K562 (cell line): ENCODE results near the gene CIAO2A. TPM values are rescaled to one million over a fixed set of nuclear protein-coding genes. Genes with fewer than 3 reads are reported as not detected.

Experiments
- CBFB ChIP-seq: sonication (generic); formaldehyde crosslinking; IDR thresholded peaks from 2 replicates; pipeline ENCODE4 v1.4.0; 2020; ENCODE audit warnings: mild to moderate bottlenecking, missing genetic modification reagents
- DPF2 ChIP-seq: fragments of 450-650 bp; IDR thresholded peaks from 2 replicates; pipeline ENCODE4 v1.6.1; 2016
- E2F6 ChIP-seq, 2 experiments: IDR thresholded peaks; 2 replicates each; pipeline ENCODE4 v1.6.1; 2011; ENCODE audit warnings: borderline replicate concordance in 1 of 2, control low read depth in 1 of 2, low read depth in 1 of 2, low read length in 1 of 2, mild to moderate bottlenecking in 1 of 2, mixed read lengths in 1 of 2, moderate library complexity in 1 of 2; ENCODE audit not compliant: insufficient read depth in 1 of 2, insufficient read length in 1 of 2, poor library complexity in 1 of 2, severe bottlenecking in 1 of 2; ENCODE audit errors: extremely low read depth in 1 of 2
- LEF1 ChIP-seq: fragments of 450-650 bp; IDR thresholded peaks from 2 replicates; pipeline ENCODE4 v1.6.1; 2016; ENCODE audit warnings: mild to moderate bottlenecking
- NFIC ChIP-seq: fragments of 450-650 bp; IDR thresholded peaks from 2 replicates; pipeline ENCODE4 v1.6.1; 2017; ENCODE audit warnings: mild to moderate bottlenecking, inconsistent platforms
- PBX2 ChIP-seq, 2 experiments: IDR thresholded peaks in 1 of 2; conservative IDR thresholded peaks in 1 of 2; 2 replicates each; pipeline ENCODE4 v1.6.1; 2016; ENCODE audit warnings: low read depth in 2 of 2, mild to moderate bottlenecking in 1 of 2, missing compliant biosample characterization in 1 of 2, missing genetic modification characterization in 1 of 2, moderate library complexity in 1 of 2
- POLR2AphosphoS5 ChIP-seq: IDR thresholded peaks from 2 replicates; pipeline ENCODE4 v1.6.1; 2011; ENCODE audit warnings: mild to moderate bottlenecking, low read depth, low read length, moderate library complexity; ENCODE audit not compliant: control insufficient read depth, insufficient read depth
- SETDB1 ChIP-seq: IDR thresholded peaks from one replicate; pipeline ENCODE4 v1.6.1; 2012; ENCODE audit warnings: low read length, control low read depth, inconsistent platforms
- SMAD2 ChIP-seq: fragments of 150-350 bp; IDR thresholded peaks from 2 replicates; pipeline ENCODE4 v1.6.1; 2014; ENCODE audit warnings: low read depth, mild to moderate bottlenecking, low read length
- ZNF175 ChIP-seq: fragments of 200-800 bp; sonication (Bioruptor generic); IDR thresholded peaks from 2 replicates; pipeline ENCODE4 v1.6.1; 2016; ENCODE audit warnings: low read depth, mild to moderate bottlenecking, missing genetic modification characterization, missing compliant biosample characterization
- polyA plus RNA-seq, 8 experiments: library from polyadenylated mRNA; depleted of rRNA in 4 of 8; stranded (reverse) in 5 of 8; unstranded in 3 of 8; fragments of >200 nt; fragmentation: Nextera tagmentation in 2 of 8; fragmentation: Illumina TruSeq in 1 of 8; extraction: Ambion mirVana in 2 of 8; extraction: Trizol in 1 of 8; gene quantifications; 2 replicates each; pipeline versions ENCODE4 v1.2.1 to v1.2.3, GENCODE V29; 2011 to 2014; ENCODE audit warnings: inconsistent platforms in 1 of 8, missing spikeins in 1 of 8
- total RNA-seq, 7 experiments: library from RNA; depleted of rRNA in 6 of 7; stranded (reverse); fragments of >200 nt in 6 of 7; fragmentation: Illumina TruSeq in 2 of 7; extraction: Trizol in 2 of 7; gene quantifications; 2 replicates each; pipeline versions ENCODE4 v1.2.1 to v1.2.3, GENCODE V29; 2011 to 2021; ENCODE audit warnings: low replicate concordance in 1 of 7
- TF ChIP-seq, protein P1 (sequence below): fragments of 450-650 bp; formaldehyde crosslinking; IDR thresholded peaks from 2 replicates; pipeline ENCODE4 v1.4.0; 2020; ENCODE audit warnings: mild to moderate bottlenecking, moderate library complexity
- TF ChIP-seq, protein P2 (sequence below): fragments of 250-450 bp; sonication (Bioruptor Pico); IDR thresholded peaks from 2 replicates; pipeline ENCODE4 v1.5.0; 2020; ENCODE audit warnings: mild to moderate bottlenecking
- TF ChIP-seq, protein P3 (sequence below), 3 experiments: IDR thresholded peaks in 2 of 3; conservative IDR thresholded peaks in 1 of 3; 2 replicates each; pipeline ENCODE4 v1.5.1; 2011 to 2012; ENCODE audit warnings: low read length in 3 of 3, mild to moderate bottlenecking in 3 of 3, control low read depth in 2 of 3, improper control_type of control experiment in 1 of 3, inconsistent platforms in 1 of 3, low read depth in 1 of 3, mixed read lengths in 1 of 3, moderate library complexity in 1 of 3; ENCODE audit not compliant: insufficient read depth in 2 of 3
- TF ChIP-seq, protein P4 (sequence below): sonication (generic); formaldehyde crosslinking; IDR thresholded peaks from 2 replicates; pipeline ENCODE4 v1.8.0; 2022; ENCODE audit warnings: mild to moderate bottlenecking, missing genetic modification reagents

The CIAO2A gene
- total and polyA plus RNA-seq, 9 of the 15 experiments (the other 6 are each of a cell fraction or from before 2014, with no cell fraction given) = 161 to 429 (median 313) TPM

- TF ChIP-seq, protein P1, sequence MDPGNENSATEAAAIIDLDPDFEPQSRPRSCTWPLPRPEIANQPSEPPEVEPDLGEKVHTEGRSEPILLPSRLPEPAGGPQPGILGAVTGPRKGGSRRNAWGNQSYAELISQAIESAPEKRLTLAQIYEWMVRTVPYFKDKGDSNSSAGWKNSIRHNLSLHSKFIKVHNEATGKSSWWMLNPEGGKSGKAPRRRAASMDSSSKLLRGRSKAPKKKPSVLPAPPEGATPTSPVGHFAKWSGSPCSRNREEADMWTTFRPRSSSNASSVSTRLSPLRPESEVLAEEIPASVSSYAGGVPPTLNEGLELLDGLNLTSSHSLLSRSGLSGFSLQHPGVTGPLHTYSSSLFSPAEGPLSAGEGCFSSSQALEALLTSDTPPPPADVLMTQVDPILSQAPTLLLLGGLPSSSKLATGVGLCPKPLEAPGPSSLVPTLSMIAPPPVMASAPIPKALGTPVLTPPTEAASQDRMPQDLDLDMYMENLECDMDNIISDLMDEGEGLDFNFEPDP = no peak
- TF ChIP-seq ZNF175 (CRISPR knock-in tag) (no peak), E2F6 (IDR thresholded peaks at IDR 0.05; ENCODE audit: borderline replicate concordance in 1 of 2, extremely low read depth in 1 of 2, insufficient read depth in 1 of 2, insufficient read length in 1 of 2, low read depth in 1 of 2, low read length in 1 of 2, poor library complexity in 1 of 2, severe bottlenecking in 1 of 2) (no peak), SMAD2 (no peak), DPF2 (0 out of 2 replicates have a peak, but pooled peaks have one; percentile 18), PBX2 (CRISPR knock-in tag; IDR thresholded peaks at IDR 0.05; ENCODE audit: low read depth) (no peak), PBX2 (tag; conservative IDR thresholded peaks at IDR 0.05; ENCODE audit: low read depth) (peak; percentile 44; the same call in 1 of the 2 replicates), NFIC (peak; percentile 13; the same call in 1 of the 2 replicates), LEF1 (no peak), CBFB (CRISPR knock-in tag) (no peak), SETDB1 (no peak), POLR2AphosphoS5 (0 out of 2 replicates have a peak, but pooled peaks have one; percentile 5)
- TF ChIP-seq, protein P2, sequence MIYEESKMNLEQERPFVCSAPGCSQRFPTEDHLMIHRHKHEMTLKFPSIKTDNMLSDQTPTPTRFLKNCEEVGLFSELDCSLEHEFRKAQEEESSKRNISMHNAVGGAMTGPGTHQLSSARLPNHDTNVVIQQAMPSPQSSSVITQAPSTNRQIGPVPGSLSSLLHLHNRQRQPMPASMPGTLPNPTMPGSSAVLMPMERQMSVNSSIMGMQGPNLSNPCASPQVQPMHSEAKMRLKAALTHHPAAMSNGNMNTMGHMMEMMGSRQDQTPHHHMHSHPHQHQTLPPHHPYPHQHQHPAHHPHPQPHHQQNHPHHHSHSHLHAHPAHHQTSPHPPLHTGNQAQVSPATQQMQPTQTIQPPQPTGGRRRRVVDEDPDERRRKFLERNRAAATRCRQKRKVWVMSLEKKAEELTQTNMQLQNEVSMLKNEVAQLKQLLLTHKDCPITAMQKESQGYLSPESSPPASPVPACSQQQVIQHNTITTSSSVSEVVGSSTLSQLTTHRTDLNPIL (CRISPR knock-in tag) = no peak
- TF ChIP-seq, protein P3, sequence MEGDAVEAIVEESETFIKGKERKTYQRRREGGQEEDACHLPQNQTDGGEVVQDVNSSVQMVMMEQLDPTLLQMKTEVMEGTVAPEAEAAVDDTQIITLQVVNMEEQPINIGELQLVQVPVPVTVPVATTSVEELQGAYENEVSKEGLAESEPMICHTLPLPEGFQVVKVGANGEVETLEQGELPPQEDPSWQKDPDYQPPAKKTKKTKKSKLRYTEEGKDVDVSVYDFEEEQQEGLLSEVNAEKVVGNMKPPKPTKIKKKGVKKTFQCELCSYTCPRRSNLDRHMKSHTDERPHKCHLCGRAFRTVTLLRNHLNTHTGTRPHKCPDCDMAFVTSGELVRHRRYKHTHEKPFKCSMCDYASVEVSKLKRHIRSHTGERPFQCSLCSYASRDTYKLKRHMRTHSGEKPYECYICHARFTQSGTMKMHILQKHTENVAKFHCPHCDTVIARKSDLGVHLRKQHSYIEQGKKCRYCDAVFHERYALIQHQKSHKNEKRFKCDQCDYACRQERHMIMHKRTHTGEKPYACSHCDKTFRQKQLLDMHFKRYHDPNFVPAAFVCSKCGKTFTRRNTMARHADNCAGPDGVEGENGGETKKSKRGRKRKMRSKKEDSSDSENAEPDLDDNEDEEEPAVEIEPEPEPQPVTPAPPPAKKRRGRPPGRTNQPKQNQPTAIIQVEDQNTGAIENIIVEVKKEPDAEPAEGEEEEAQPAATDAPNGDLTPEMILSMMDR (IDR thresholded peaks at IDR 0.05 in 2 of 3, conservative IDR thresholded peaks at IDR 0.05 in 1 of 3; ENCODE audit: insufficient read depth in 2 of 3, low read depth in 1 of 3, low read length in 3 of 3) = peak in 2 of 3 experiments; percentile 28 to 33; a peak in 1 of 6 replicates
- TF ChIP-seq, protein P4, sequence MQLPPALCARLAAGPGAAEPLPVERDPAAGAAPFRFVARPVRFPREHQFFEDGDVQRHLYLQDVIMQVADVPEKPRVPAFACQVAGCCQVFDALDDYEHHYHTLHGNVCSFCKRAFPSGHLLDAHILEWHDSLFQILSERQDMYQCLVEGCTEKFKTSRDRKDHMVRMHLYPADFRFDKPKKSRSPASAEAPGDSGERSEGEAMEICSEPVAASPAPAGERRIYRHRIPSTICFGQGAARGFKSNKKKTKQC (CRISPR knock-in tag) = no peak
Observed at GRCh38 chr15:64143276-64143675, 49.6 kb upstream of the CIAO2A start (continued).
